A549 (cell line): ENCODE results near the gene LMAN1. TPM values are rescaled to one million over a fixed set of nuclear protein-coding genes. Genes with fewer than 3 reads are reported as not detected.

Experiments
- ATAC-seq, 2 experiments: fragments of 200-7000 bp in 1 of 2; fragments of >200 bp in 1 of 2; cut with Nextera tagmentation in 1 of 2; cut with Tn5 transposase in 1 of 2; 3 replicates each; pipeline versions ENCODE4 v1.8.0 to v1.9.1; 2018 to 2020; ENCODE audit warnings: mild to moderate bottlenecking in 1 of 2, moderate library complexity in 1 of 2
- CTCF ChIA-PET: fragments of 300-600 bp; sonication (Branson Sonifier 250); formaldehyde crosslinking; extraction: SDS; loops from one replicate; lab custom pipeline; 2021; ENCODE audit warnings: antibody characterized with exemption, inconsistent platforms; lab: Yijun Ruan, JAX
- POLR2A ChIA-PET: fragments of 350-600 bp; formaldehyde crosslinking; extraction: SDS; loops from one replicate; lab custom pipeline; 2021; ENCODE audit warnings: antibody characterized with exemption, inconsistent platforms; lab: Yijun Ruan, JAX
- DNase-seq, 2 experiments: peaks; one replicate each; pipeline versions ENCODE4 v3.0.0 to v3.0.0-alpha.2; 2011 to 2016; ENCODE audit warnings: low read depth in 1 of 2, low spot score in 1 of 2
- FAIRE-seq: peaks from 2 replicates; lab custom pipeline; 2011; peaks lifted over from hg19 to GRCh38; lab: Jason Lieb, UNC
- H3K27ac ChIP-seq, 2 experiments: fragments of >200 bp; sonication (Bioruptor Twin); formaldehyde crosslinking; 3 replicates each; pipeline ENCODE4 v1.5.1; 2016 to 2017
- H3K4me1 ChIP-seq: fragments of >200 bp; sonication (Bioruptor Twin); formaldehyde crosslinking; 3 replicates; pipeline ENCODE4 v1.6.1; 2016
- H3K4me2 ChIP-seq: fragments of >200 bp; sonication (Bioruptor Twin); formaldehyde crosslinking; 3 replicates; pipeline ENCODE4 v1.6.1; 2016
- H3K4me3 ChIP-seq: fragments of >200 bp; sonication (Bioruptor Twin); formaldehyde crosslinking; 3 replicates; pipeline ENCODE4 v1.5.1; 2016
- H3K9me3 ChIP-seq: fragments of >200 bp; sonication (Bioruptor Twin); formaldehyde crosslinking; 3 replicates; pipeline ENCODE4 v1.6.1; 2016
- BHLHE40 ChIP-seq: IDR thresholded peaks from 2 replicates; pipeline ENCODE4 v1.6.1; 2012; ENCODE audit warnings: low read depth, low read length, inconsistent platforms
- CBX2 ChIP-seq: fragments of 200-600 bp; sonication (generic); IDR thresholded peaks from 2 replicates; pipeline ENCODE4 v1.6.1; 2016; ENCODE audit warnings: low read depth, mild to moderate bottlenecking, borderline replicate concordance
- CBX8 ChIP-seq: fragments of 200-600 bp; sonication (generic); IDR thresholded peaks from 2 replicates; pipeline ENCODE4 v1.6.1; 2016
- CHD2 ChIP-seq: fragments of 150-350 bp; IDR thresholded peaks from 2 replicates; pipeline ENCODE4 v1.6.1; 2014; ENCODE audit warnings: low read length; ENCODE audit not compliant: partially characterized antibody
- CTCF ChIP-seq: fragments of >200 bp; sonication (Bioruptor Twin); formaldehyde crosslinking; IDR thresholded peaks from 3 replicates; pipeline ENCODE4 v1.5.1; 2016
- ELK1 ChIP-seq: fragments of 150-350 bp; IDR thresholded peaks from 2 replicates; pipeline ENCODE4 v1.6.1; 2014; ENCODE audit warnings: low read depth, mild to moderate bottlenecking, low read length
- FOXS1 ChIP-seq: fragments of 250-450 bp; sonication (Bioruptor Pico); IDR thresholded peaks from 2 replicates; pipeline ENCODE4 v1.5.0; 2020; ENCODE audit warnings: mild to moderate bottlenecking, moderate library complexity
- HDAC2 ChIP-seq: fragments of 200-600 bp; sonication (generic); IDR thresholded peaks from 2 replicates; pipeline ENCODE4 v1.6.1; 2016
- HES2 ChIP-seq: fragments of >200 bp; sonication (Bioruptor Twin); formaldehyde crosslinking; IDR thresholded peaks from 2 replicates; pipeline ENCODE4 v1.6.1; 2016
- HEYL ChIP-seq: fragments of 250-450 bp; sonication (Bioruptor Pico); IDR thresholded peaks from 2 replicates; pipeline ENCODE4 v1.8.0; 2021; ENCODE audit warnings: mild to moderate bottlenecking, moderate library complexity
- HOXA7 ChIP-seq: fragments of 250-450 bp; sonication (Bioruptor Pico); IDR thresholded peaks from 2 replicates; pipeline ENCODE4 v1.5.0; 2020; ENCODE audit warnings: mild to moderate bottlenecking, moderate library complexity
- HOXB5 ChIP-seq: fragments of 250-450 bp; sonication (Bioruptor Pico); IDR thresholded peaks from 2 replicates; pipeline ENCODE4 v1.5.0; 2020; ENCODE audit warnings: mild to moderate bottlenecking, moderate library complexity
- JUNB ChIP-seq: fragments of >200 bp; sonication (Bioruptor Twin); formaldehyde crosslinking; IDR thresholded peaks from 2 replicates; pipeline ENCODE4 v1.6.1; 2016
- KDM1A ChIP-seq: fragments of 200-600 bp; sonication (generic); IDR thresholded peaks from 2 replicates; pipeline ENCODE4 v1.6.1; 2016; ENCODE audit warnings: low read depth, mild to moderate bottlenecking
- MAX ChIP-seq: IDR thresholded peaks from 2 replicates; pipeline ENCODE4 v1.6.1; 2012
- MAZ ChIP-seq: fragments of 150-350 bp; IDR thresholded peaks from 2 replicates; pipeline ENCODE4 v1.6.1; 2014; ENCODE audit warnings: antibody characterized with exemption, low read depth, low read length, borderline replicate concordance
- MYC ChIP-seq: IDR thresholded peaks from 2 replicates; pipeline ENCODE4 v1.6.1; 2012; ENCODE audit warnings: mild to moderate bottlenecking, inconsistent platforms, low read length, improper control_type of control experiment, borderline replicate concordance
- NPAS2 ChIP-seq: fragments of 250-450 bp; sonication (Bioruptor Pico); IDR thresholded peaks from 2 replicates; pipeline ENCODE4 v1.8.0; 2022; ENCODE audit warnings: mild to moderate bottlenecking, moderate library complexity, borderline replicate concordance
- POLR2A ChIP-seq: IDR thresholded peaks from 2 replicates; pipeline ENCODE4 v1.6.1; 2012; ENCODE audit warnings: mild to moderate bottlenecking, low read length
- POLR2AphosphoS2 ChIP-seq: conservative IDR thresholded peaks from 2 replicates; pipeline ENCODE4 v1.6.1; 2012; ENCODE audit warnings: low read length, improper control_type of control experiment, inconsistent platforms
- RAD21 ChIP-seq, 2 experiments: fragments of >200 bp in 1 of 2; sonication (Bioruptor Twin) in 1 of 2; formaldehyde crosslinking in 1 of 2; IDR thresholded peaks in 1 of 2; conservative IDR thresholded peaks in 1 of 2; 2 replicates in 1 of 2; 3 replicates in 1 of 2; pipeline ENCODE4 v1.6.1; 2012 to 2018; ENCODE audit warnings: inconsistent platforms in 1 of 2
- RNF2 ChIP-seq: fragments of 200-600 bp; sonication (generic); IDR thresholded peaks from 2 replicates; pipeline ENCODE4 v1.6.1; 2016; ENCODE audit warnings: low read depth, mild to moderate bottlenecking, antibody characterized with exemption, moderate library complexity, borderline replicate concordance
- SMC3 ChIP-seq: fragments of >200 bp; sonication (Bioruptor Twin); formaldehyde crosslinking; IDR thresholded peaks from 3 replicates; pipeline ENCODE4 v1.6.1; 2018; ENCODE audit warnings: inconsistent platforms
- USF2 ChIP-seq: fragments of 450-650 bp; IDR thresholded peaks from 2 replicates; pipeline ENCODE4 v1.6.1; 2014; ENCODE audit warnings: antibody characterized with exemption
- WGBS: methylation state at CpG from one replicate; pipeline ENCODE4 v1.1.6; 2017; ENCODE audit errors: missing lambda C conversion rate; 5-methylcytosine and 5-hydroxymethylcytosine counted together
- polyA plus RNA-seq, 4 experiments: library from polyadenylated mRNA; depleted of rRNA in 3 of 4; stranded (reverse); fragments of >200 nt; fragmentation: RNase III in 1 of 4; extraction: RNeasy Plus Mini Kit Qiagen cat#74134 plus additional on column Dnase treatment in 1 of 4; gene quantifications; 2 replicates in 3 of 4; 3 replicates in 1 of 4; pipeline ENCODE4 v1.2.3, GENCODE V29; 2011 to 2017

Gene LMAN1
- polyA plus RNA-seq, 2 of the 4 experiments (the other 2 are of a cell fraction): 56.2 to 94.0 TPM

GRCh38 chr18:59311631-59312030, 47.4 kb downstream of the LMAN1 start:
- WGBS: 47% methylated on average over 7 of the region's 7 CpGs
- no peak for ATAC-seq
- Histone ChIP-seq H3K4me1 (no peaks in the 10 kb centered on the region), H3K4me2 (no peak overlapping the region), H3K27ac (no peak overlapping the region), H3K9me3 (no peaks in the 10 kb centered on the region), H3K4me3 (no peak overlapping the region)
- no peak for DNase-seq
- CTCF ChIA-PET: interaction anchor here (9.3 kb wide), 1 partner anchor 90 kb away, joined by 108 read pairs; no protein-coding TSS in a partner anchor
- POLR2A ChIA-PET: no interaction called here
- TF ChIP-seq JUNB (no peak), HES2 (no peak), MAZ (no peak), HDAC2 (no peak), HEYL (CRISPR knock-in tag) (no peak), CBX2 (no peak), BHLHE40 (no peak), POLR2A (no peak), HOXA7 (CRISPR knock-in tag) (no peak), CBX8 (no peak), FOXS1 (CRISPR knock-in tag) (no peak), NPAS2 (no peak), POLR2AphosphoS2 (no peak), RNF2 (no peak)
- no peak for FAIRE-seq

GRCh38 chr18:59308938-59309260, 50.2 kb downstream of the LMAN1 start:
- no peak for ATAC-seq
- peak overlapping the region; percentile 44 for H3K4me3 ChIP-seq
- ChIA-PET POLR2A (no interaction called here), CTCF (interaction anchor here (0.6 to 9.3 kb wide), 11 partner anchors 9 to 1437 kb away, joined by 3 to 108 read pairs (median 6); partner anchors contain the start of gene CPLX4)
- H3K27ac ChIP-seq: no peak overlapping the region; a peak in 1 of 6 replicates
- FAIRE-seq: no peak
- 4% methylated on average over 5 of the region's 5 CpGs for WGBS
- H3K4me2 ChIP-seq: peak overlapping the region; percentile 99
- no peaks in the 10 kb centered on the region for H3K9me3 ChIP-seq
- no peak for TF ChIP-seq CHD2
- no peak for TF ChIP-seq ELK1
- TF ChIP-seq USF2: no peak
- TF ChIP-seq KDM1A: no peak
- TF ChIP-seq NPAS2: no peak
- no peak for TF ChIP-seq HES2
- no peak for TF ChIP-seq MYC
- TF ChIP-seq, all 56 proteins: peak for 0
- H3K4me1 ChIP-seq: no peaks in the 10 kb centered on the region
- DNase-seq: peak in 1 of 2 experiments; percentile 7

GRCh38 chr18:59308248-59308937, 50.7 kb downstream of the LMAN1 start:
- 7% methylated on average over 17 of the region's 46 CpGs for WGBS
- H3K4me2 ChIP-seq: peak overlapping the region; percentile 99
- H3K9me3 ChIP-seq: no peaks in the 10 kb centered on the region
- FAIRE-seq (no peak), DNase-seq (peak; percentile 55 to 61), ATAC-seq (peak; percentile 98 to 99)
- ChIA-PET CTCF (interaction anchor here (0.6 to 9.3 kb wide), 34 partner anchors 8 to 1863 kb away, joined by 3 to 108 read pairs (median 4); partner anchors contain the start of gene CPLX4), POLR2A (no interaction called here)
- H3K4me3 ChIP-seq: peak overlapping the region; percentile 44
- peak; percentile 75 for TF ChIP-seq SMC3
- TF ChIP-seq CTCF: peak; percentile 77
- TF ChIP-seq RAD21 (conservative IDR thresholded peaks at IDR 0.05 in 1 of 2, IDR thresholded peaks at IDR 0.05 in 1 of 2): peak; percentile 44 to 72
- TF ChIP-seq HOXB5: no peak
- TF ChIP-seq POLR2AphosphoS2: no peak
- TF ChIP-seq MAX: peak; percentile 21; the same call in 1 of the 2 replicates
- H3K4me1 ChIP-seq: no peaks in the 10 kb centered on the region
- no peak overlapping the region; a peak in 1 of 6 replicates for H3K27ac ChIP-seq
